GM12878 (cell line): Measurements from ENCODE around the gene DYSF. TPM values are rescaled to one million over a fixed set of nuclear protein-coding genes. Genes with fewer than 3 reads are reported as not detected.

Source experiments
- ATAC-seq: fragments of 200-7000 bp; cut with Tn5 transposase; 3 replicates; pipeline ENCODE4 v1.9.1; 2020; ENCODE audit warnings: mild to moderate bottlenecking, moderate library complexity
- BruUV-seq: library from RNA; stranded (reverse); fragments of 400-500 nt; replicated peaks from 2 replicates; lab custom pipeline; 2021; lab: Mats Ljungman, UMichigan
- CTCF ChIA-PET: fragments of 300-600 bp; sonication (Branson Sonifier 250); formaldehyde crosslinking; extraction: SDS; loops from one replicate; lab custom pipeline; 2021; ENCODE audit warnings: inconsistent platforms; lab: Yijun Ruan, JAX
- POLR2A ChIA-PET: fragments of 350-600 bp; formaldehyde crosslinking; extraction: SDS; loops from one replicate; lab custom pipeline; 2021; ENCODE audit warnings: inconsistent platforms; lab: Charles Lee
- RAD21 ChIA-PET: fragments of 300-600 bp; sonication (Branson Sonifier 250); formaldehyde crosslinking; loops from one replicate; lab custom pipeline; 2023; ENCODE audit warnings: antibody characterized with exemption; ENCODE audit not compliant: unreplicated experiment; lab: Charles Lee
- SMC1A ChIA-PET: fragments of 300-600 bp; sonication (Branson Sonifier 250); formaldehyde crosslinking; loops from one replicate; lab custom pipeline; 2023; ENCODE audit not compliant: unreplicated experiment, uncharacterized antibody; lab: Charles Lee
- DNase-seq: peaks from one replicate; pipeline ENCODE4 v3.0.0-alpha.2; 2011; ENCODE audit warnings: low read depth, low spot score
- FAIRE-seq: peaks from 3 replicates; lab custom pipeline; 2011; peaks lifted over from hg19 to GRCh38; lab: Jason Lieb, UNC
- H2AFZ ChIP-seq: 2 replicates; pipeline ENCODE4 v1.6.0; 2011; ENCODE audit warnings: low read depth, low read length, control low read depth; ENCODE audit not compliant: control insufficient read depth
- H3K27ac ChIP-seq: 2 replicates; pipeline ENCODE4 v1.5.1; 2011; ENCODE audit warnings: control low read depth; ENCODE audit not compliant: control insufficient read depth, insufficient read depth
- H3K27me3 ChIP-seq, 2 experiments: replicated peaks in 1 of 2; 2 replicates each; pipeline versions ENCODE4 v1.6.0 to v1.6.1; 2011; ENCODE audit warnings: low read length in 1 of 2; ENCODE audit not compliant: control insufficient read depth in 2 of 2, insufficient read depth in 2 of 2
- H3K36me3 ChIP-seq, 2 experiments: 2 replicates each; pipeline ENCODE4 v1.5.1; 2011; ENCODE audit warnings: low read length in 1 of 2; ENCODE audit not compliant: control insufficient read depth in 2 of 2, insufficient read depth in 2 of 2
- H3K4me1 ChIP-seq: 2 replicates; pipeline ENCODE4 v1.6.1; 2011; ENCODE audit warnings: mild to moderate bottlenecking, low read length, moderate library complexity, mixed read lengths; ENCODE audit not compliant: control insufficient read depth, insufficient read depth
- H3K4me2 ChIP-seq: 2 replicates; pipeline ENCODE4 v1.6.0; 2011; ENCODE audit warnings: control low read depth; ENCODE audit not compliant: control insufficient read depth, insufficient read depth
- H3K4me3 ChIP-seq: fragments of 200-600 bp; sonication (generic); 2 replicates; pipeline ENCODE4 v1.5.1; 2016
- H3K79me2 ChIP-seq: 2 replicates; pipeline ENCODE4 v1.6.0; 2011; ENCODE audit warnings: low read length; ENCODE audit not compliant: control insufficient read depth, insufficient read depth
- H3K9ac ChIP-seq: 2 replicates; pipeline ENCODE4 v1.8.0; 2011; ENCODE audit warnings: low read length, control low read depth, mixed read lengths; ENCODE audit not compliant: control insufficient read depth, insufficient read depth
- H3K9me3 ChIP-seq: replicated peaks from 3 replicates; pipeline ENCODE4 v1.5.1; 2011; ENCODE audit warnings: mild to moderate bottlenecking, low read length; ENCODE audit not compliant: control insufficient read depth, insufficient read depth
- H4K20me1 ChIP-seq: 2 replicates; pipeline ENCODE4 v1.6.0; 2011; ENCODE audit not compliant: control insufficient read depth, insufficient read depth
- BACH1 ChIP-seq: fragments of 450-650 bp; IDR thresholded peaks from 2 replicates; pipeline ENCODE4 v1.6.1; 2017; ENCODE audit warnings: mild to moderate bottlenecking, borderline replicate concordance
- ELK1 ChIP-seq: IDR thresholded peaks from 2 replicates; pipeline ENCODE4 v1.6.1; 2012; ENCODE audit warnings: low read depth, low read length, improper control_type of control experiment
- FOXM1 ChIP-seq: IDR thresholded peaks from 2 replicates; pipeline ENCODE4 v1.6.1; 2012; ENCODE audit warnings: low read depth, mild to moderate bottlenecking, inconsistent platforms, low read length, moderate library complexity
- GABPA ChIP-seq: IDR thresholded peaks from 2 replicates; pipeline ENCODE4 v1.6.1; 2014; ENCODE audit warnings: antibody characterized with exemption, low read depth, mild to moderate bottlenecking, inconsistent platforms
- HCFC1 ChIP-seq: fragments of 150-350 bp; IDR thresholded peaks from 2 replicates; pipeline ENCODE4 v1.6.1; 2014; ENCODE audit warnings: low read length
- IRF3 ChIP-seq: fragments of 450-650 bp; IDR thresholded peaks from 2 replicates; pipeline ENCODE4 v1.6.1; 2014; ENCODE audit warnings: mild to moderate bottlenecking
- MXI1 ChIP-seq: fragments of 150-350 bp; IDR thresholded peaks from 2 replicates; pipeline ENCODE4 v1.6.1; 2011; ENCODE audit warnings: low read depth, mild to moderate bottlenecking, inconsistent platforms, low read length, improper control_type of control experiment
- NRF1 ChIP-seq: conservative IDR thresholded peaks from 2 replicates; pipeline ENCODE4 v1.6.1; 2011; ENCODE audit warnings: mild to moderate bottlenecking, low read depth, low read length, improper control_type of control experiment
- PAX8 ChIP-seq: fragments of 450-650 bp; IDR thresholded peaks from 2 replicates; pipeline ENCODE4 v1.6.1; 2017; ENCODE audit warnings: mild to moderate bottlenecking, moderate library complexity
- SIN3A ChIP-seq: IDR thresholded peaks from 2 replicates; pipeline ENCODE4 v1.6.1; 2012; ENCODE audit warnings: low read depth, low read length, improper control_type of control experiment
- SUZ12 ChIP-seq: fragments of 200-600 bp; sonication (generic); IDR thresholded peaks from one replicate; pipeline ENCODE4 v1.6.1; 2018; ENCODE audit warnings: antibody characterized with exemption, mild to moderate bottlenecking; ENCODE audit not compliant: unreplicated experiment
- ZNF217 ChIP-seq: fragments of 450-650 bp; IDR thresholded peaks from 2 replicates; pipeline ENCODE4 v1.6.1; 2017; ENCODE audit warnings: antibody characterized with exemption, mild to moderate bottlenecking
- ZNF24 ChIP-seq: fragments of 450-650 bp; IDR thresholded peaks from 2 replicates; pipeline ENCODE4 v1.6.1; 2017; ENCODE audit warnings: antibody characterized with exemption, mild to moderate bottlenecking
- ZSCAN29 ChIP-seq: fragments of 450-650 bp; IDR thresholded peaks from 2 replicates; pipeline ENCODE4 v1.6.1; 2017; ENCODE audit warnings: mild to moderate bottlenecking, moderate library complexity
- WGBS: methylation state at CpG from one replicate; pipeline ENCODE4 v1.1.6; 2016; ENCODE audit warnings: low lambda C conversion rate; ENCODE audit not compliant: insufficient replicate concordance, insufficient coverage; ENCODE audit errors: missing lambda C conversion rate; 5-methylcytosine and 5-hydroxymethylcytosine counted together
- in situ Hi-C: fragments of 300-500 bp; cut with MboI; formaldehyde crosslinking; loops from 9 replicates; pipeline ENCODE4 v1.14.3; 2018; ENCODE audit warnings: mixed read lengths
- intact Hi-C: fragments of 100-400 bp; cut with micrococcal nuclease; formaldehyde crosslinking; loops from one replicate; pipeline ENCODE4 v1.14.2; 2022; ENCODE audit not compliant: unreplicated experiment
- polyA plus RNA-seq, 11 experiments: library from polyadenylated mRNA; depleted of rRNA in 4 of 11; unstranded in 6 of 11; stranded (reverse) in 5 of 11; fragments of >200 nt; fragmentation: Nextera tagmentation in 4 of 11; fragmentation: Illumina TruSeq in 1 of 11; extraction: Ambion mirVana in 4 of 11; extraction: Trizol in 1 of 11; gene quantifications; 1 replicate in 1 of 11; 2 replicates in 10 of 11; pipeline versions ENCODE4 v1.2.1 to v1.2.3, GENCODE V29; 2011 to 2016; ENCODE audit warnings: inconsistent platforms in 2 of 11, missing spikeins in 2 of 11, low read depth in 1 of 11
- total RNA-seq, 4 experiments: library from RNA; depleted of rRNA in 3 of 4; stranded (reverse); fragments of >200 nt in 3 of 4; fragmentation: Illumina TruSeq in 1 of 4; extraction: Trizol in 1 of 4; gene quantifications; 2 replicates each; pipeline versions ENCODE4 v1.2.1 to v1.2.3, GENCODE V29; 2013 to 2021
- TF ChIP-seq, protein P1 (sequence below): IDR thresholded peaks from 2 replicates; pipeline ENCODE4 v1.6.1; 2012; ENCODE audit warnings: mild to moderate bottlenecking, low read depth, low read length

The DYSF gene
- total and polyA plus RNA-seq, 10 of the 15 experiments (the other 5 are each of a cell fraction or from before 2014, with no cell fraction given): under 0.01 to 0.15 (median 0.03) TPM; not detected in 7

GRCh38 chr2:71526975-71527374 is 73.6 kb downstream of the DYSF start:
- Histone ChIP-seq H3K27me3 (no peaks in the 10 kb centered on the region; a peak in 2 of 4 replicates), H3K9me3 (no peaks in the 10 kb centered on the region), H3K36me3 (no peaks in the 10 kb centered on the region), H3K79me2 (no peaks in the 10 kb centered on the region), H3K27ac (no peak overlapping the region), H3K4me1 (no peaks in the 10 kb centered on the region), H2AFZ (no peak overlapping the region), H3K4me3 (no peak overlapping the region), H3K9ac (no peak overlapping the region), H3K4me2 (no peak overlapping the region), H4K20me1 (no peaks in the 10 kb centered on the region)
- no peak for DNase-seq
- WGBS: 14% methylated on average over 9 of the region's 9 CpGs
- no TSS peak for BruUV-seq
- SMC1A ChIA-PET: no interaction called here
- POLR2A ChIA-PET: no interaction called here
- intact Hi-C loops (no loop called here), in situ Hi-C loops (loop anchor here (10.0 kb wide), 1 partner anchor 1218 kb away; no protein-coding TSS in a partner anchor)
- no peak for ATAC-seq
- no peak for FAIRE-seq
- CTCF ChIA-PET: no interaction called here
- RAD21 ChIA-PET: interaction anchor here (1.6 kb wide), 1 partner anchor 17 kb away, joined by 5 read pairs; no protein-coding TSS in a partner anchor
- TF ChIP-seq FOXM1 (no peak), ZNF24 (no peak), GABPA (no peak), SIN3A (no peak), IRF3 (no peak), HCFC1 (no peak), SUZ12 (no peak), MXI1 (no peak), ZSCAN29 (no peak), BACH1 (no peak), NRF1 (no peak), ZNF217 (no peak), PAX8 (no peak), ELK1 (no peak)
- TF ChIP-seq, protein P1, sequence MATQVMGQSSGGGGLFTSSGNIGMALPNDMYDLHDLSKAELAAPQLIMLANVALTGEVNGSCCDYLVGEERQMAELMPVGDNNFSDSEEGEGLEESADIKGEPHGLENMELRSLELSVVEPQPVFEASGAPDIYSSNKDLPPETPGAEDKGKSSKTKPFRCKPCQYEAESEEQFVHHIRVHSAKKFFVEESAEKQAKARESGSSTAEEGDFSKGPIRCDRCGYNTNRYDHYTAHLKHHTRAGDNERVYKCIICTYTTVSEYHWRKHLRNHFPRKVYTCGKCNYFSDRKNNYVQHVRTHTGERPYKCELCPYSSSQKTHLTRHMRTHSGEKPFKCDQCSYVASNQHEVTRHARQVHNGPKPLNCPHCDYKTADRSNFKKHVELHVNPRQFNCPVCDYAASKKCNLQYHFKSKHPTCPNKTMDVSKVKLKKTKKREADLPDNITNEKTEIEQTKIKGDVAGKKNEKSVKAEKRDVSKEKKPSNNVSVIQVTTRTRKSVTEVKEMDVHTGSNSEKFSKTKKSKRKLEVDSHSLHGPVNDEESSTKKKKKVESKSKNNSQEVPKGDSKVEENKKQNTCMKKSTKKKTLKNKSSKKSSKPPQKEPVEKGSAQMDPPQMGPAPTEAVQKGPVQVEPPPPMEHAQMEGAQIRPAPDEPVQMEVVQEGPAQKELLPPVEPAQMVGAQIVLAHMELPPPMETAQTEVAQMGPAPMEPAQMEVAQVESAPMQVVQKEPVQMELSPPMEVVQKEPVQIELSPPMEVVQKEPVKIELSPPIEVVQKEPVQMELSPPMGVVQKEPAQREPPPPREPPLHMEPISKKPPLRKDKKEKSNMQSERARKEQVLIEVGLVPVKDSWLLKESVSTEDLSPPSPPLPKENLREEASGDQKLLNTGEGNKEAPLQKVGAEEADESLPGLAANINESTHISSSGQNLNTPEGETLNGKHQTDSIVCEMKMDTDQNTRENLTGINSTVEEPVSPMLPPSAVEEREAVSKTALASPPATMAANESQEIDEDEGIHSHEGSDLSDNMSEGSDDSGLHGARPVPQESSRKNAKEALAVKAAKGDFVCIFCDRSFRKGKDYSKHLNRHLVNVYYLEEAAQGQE: no peak
